Cardiac fibroblast (primary cell): Measurements from ENCODE around the gene SQSTM1.

Experiments
- DNase-seq, 2 donors: peaks; one replicate each; pipeline versions ENCODE4 v3.0.0 to v3.0.0-alpha.2; 2010; ENCODE audit warnings: low read depth in 2 of 2
- H3K4me3 ChIP-seq, 2 donors: replicated peaks in 1 of 2; 1 replicate in 1 of 2; 2 replicates in 1 of 2; pipeline ENCODE4 v1.5.1; 2011; ENCODE audit warnings: low read depth in 2 of 2, low read length in 2 of 2, mild to moderate bottlenecking in 2 of 2, moderate library complexity in 1 of 2
- CTCF ChIP-seq: IDR thresholded peaks from one replicate; pipeline ENCODE4 v1.5.1; 2011; ENCODE audit warnings: low read depth, mild to moderate bottlenecking, low read length, inconsistent platforms

Gene SQSTM1

GRCh38 chr5:179840321-179840720 is 19.6 kb downstream of the SQSTM1 start:
- DNase-seq, result peak in 1 of 2 donors; percentile 23

GRCh38 chr5:179840766-179841165 is 20.1 kb downstream of the SQSTM1 start:
- H3K4me3 ChIP-seq, result no peak overlapping the region
- DNase-seq, result peak in 1 of 2 donors; percentile 16
- TF ChIP-seq CTCF, result no peak

More at GRCh38 chr5:179840321-179840720, 19.6 kb downstream of the SQSTM1 start:
- H3K4me3 ChIP-seq, result no peak overlapping the region
- TF ChIP-seq CTCF, result no peak

GRCh38 chr5:179841621-179842020 is 20.9 kb downstream of the SQSTM1 start:
- peak in 1 of 2 donors; percentile 14 for DNase-seq

GRCh38 chr5:179852993-179853547 is 32.4 kb downstream of the SQSTM1 start:
- no peak for DNase-seq
- H3K4me3 ChIP-seq, result no peak overlapping the region
- no peak for TF ChIP-seq CTCF

More at GRCh38 chr5:179841621-179842020, 20.9 kb downstream of the SQSTM1 start:
- no peak for TF ChIP-seq CTCF
- H3K4me3 ChIP-seq, result no peak overlapping the region

GRCh38 chr5:179854356-179854755 is 33.7 kb downstream of the SQSTM1 start:
- no peak for TF ChIP-seq CTCF
- no peak for DNase-seq

GRCh38 chr5:179858241-179858585 is 37.5 kb downstream of the SQSTM1 start:
- TF ChIP-seq CTCF, result no peak
- H3K4me3 ChIP-seq, result peak overlapping the region; percentile 92 to 96
- peak in 1 of 2 donors; percentile 10 for DNase-seq

More at GRCh38 chr5:179854356-179854755, 33.7 kb downstream of the SQSTM1 start:
- no peak overlapping the region for H3K4me3 ChIP-seq
